Osteoblast (primary cell): ENCODE data around the gene KCNA4. TPM values are rescaled to one million over a fixed set of nuclear protein-coding genes. Genes with fewer than 3 reads are reported as not detected.

ENCODE experiments used
- DNase-seq: peaks from one replicate; pipeline ENCODE4 v3.0.0; 2011; ENCODE audit warnings: low spot score, mixed read lengths; ENCODE audit not compliant: insufficient read length; ENCODE audit errors: missing footprints
- H2AFZ ChIP-seq: 2 replicates; pipeline ENCODE4 v1.6.0; 2011; ENCODE audit warnings: mild to moderate bottlenecking, low read length
- H3K27ac ChIP-seq: 2 replicates; pipeline ENCODE4 v1.5.1; 2011; ENCODE audit warnings: mild to moderate bottlenecking, low read depth, low read length, moderate library complexity
- H3K27me3 ChIP-seq: 2 replicates; pipeline ENCODE4 v1.6.0; 2012; ENCODE audit warnings: mild to moderate bottlenecking, control low read depth, inconsistent platforms, low read length, moderate library complexity; ENCODE audit not compliant: insufficient read depth
- H3K36me3 ChIP-seq: 2 replicates; pipeline ENCODE4 v1.5.1; 2011; ENCODE audit warnings: mild to moderate bottlenecking, low read length, control low read depth, moderate library complexity; ENCODE audit not compliant: insufficient read depth
- H3K4me1 ChIP-seq: 2 replicates; pipeline ENCODE4 v1.5.1; 2011; ENCODE audit warnings: mild to moderate bottlenecking, low read length, control low read depth, moderate library complexity; ENCODE audit not compliant: insufficient read depth
- H3K4me2 ChIP-seq: 2 replicates; pipeline ENCODE4 v1.6.0; 2011; ENCODE audit warnings: mild to moderate bottlenecking, low read length; ENCODE audit not compliant: insufficient read depth
- H3K4me3 ChIP-seq: fragments of 200-600 bp; sonication (generic); 3 replicates; pipeline ENCODE4 v1.5.1; 2012; ENCODE audit warnings: mild to moderate bottlenecking, low read length, inconsistent platforms; ENCODE audit not compliant: insufficient read depth
- H3K79me2 ChIP-seq: 2 replicates; pipeline ENCODE4 v1.6.0; 2012; ENCODE audit warnings: mild to moderate bottlenecking, low read length, control low read depth, inconsistent platforms; ENCODE audit not compliant: insufficient read depth
- H3K9me3 ChIP-seq: 2 replicates; pipeline ENCODE4 v1.5.1; 2011; ENCODE audit warnings: low read depth, low read length, control low read depth
- H4K20me1 ChIP-seq: 2 replicates; pipeline ENCODE4 v1.6.0; 2012; ENCODE audit warnings: mild to moderate bottlenecking, low read length, control low read depth; ENCODE audit not compliant: insufficient read depth
- total RNA-seq: library from RNA; depleted of rRNA; stranded (reverse); fragments of >200 nt; gene quantifications from 2 replicates; pipeline ENCODE4 v1.2.3, GENCODE V29; 2012
- TF ChIP-seq, protein P1 (sequence below): IDR thresholded peaks from 2 replicates; pipeline ENCODE4 v1.5.1; 2011; ENCODE audit warnings: mild to moderate bottlenecking, low read depth, low read length, moderate library complexity; ENCODE audit errors: extremely low read depth

KCNA4 gene
- total RNA-seq, 1 donor, result under 0.01 TPM

DNA sequence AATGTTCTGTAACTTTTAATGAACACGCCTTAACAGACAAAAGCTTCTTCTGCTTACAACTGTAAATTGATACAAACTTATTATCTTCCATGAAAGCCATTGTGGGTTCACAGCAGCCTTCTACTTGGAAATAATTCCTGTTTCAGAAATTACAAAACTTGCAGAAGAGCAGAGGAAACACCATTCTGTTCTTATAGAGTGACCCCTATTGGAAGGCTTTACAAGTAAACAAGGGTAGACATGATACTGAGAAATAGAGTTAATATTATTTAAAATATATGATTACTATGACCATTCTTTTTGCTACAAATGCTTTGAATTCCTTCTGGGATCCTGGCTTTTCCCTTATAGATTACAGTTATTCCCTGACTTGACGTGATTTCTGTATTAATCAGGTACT, 32.4 kb upstream of the KCNA4 start:
- H3K27me3 ChIP-seq, result no peaks in the 10 kb centered on the region
- no peak overlapping the region for H3K4me3 ChIP-seq
- no peaks in the 10 kb centered on the region for H3K36me3 ChIP-seq
- no peak overlapping the region for H3K27ac ChIP-seq
- H3K4me1 ChIP-seq, result no peaks in the 10 kb centered on the region
- no peaks in the 10 kb centered on the region for H3K79me2 ChIP-seq
- no peak overlapping the region for H3K4me2 ChIP-seq
- no peak for DNase-seq
- no peak overlapping the region for H2AFZ ChIP-seq
- no peaks in the 10 kb centered on the region for H3K9me3 ChIP-seq
- H4K20me1 ChIP-seq, result no peaks in the 10 kb centered on the region
- TF ChIP-seq, protein P1, sequence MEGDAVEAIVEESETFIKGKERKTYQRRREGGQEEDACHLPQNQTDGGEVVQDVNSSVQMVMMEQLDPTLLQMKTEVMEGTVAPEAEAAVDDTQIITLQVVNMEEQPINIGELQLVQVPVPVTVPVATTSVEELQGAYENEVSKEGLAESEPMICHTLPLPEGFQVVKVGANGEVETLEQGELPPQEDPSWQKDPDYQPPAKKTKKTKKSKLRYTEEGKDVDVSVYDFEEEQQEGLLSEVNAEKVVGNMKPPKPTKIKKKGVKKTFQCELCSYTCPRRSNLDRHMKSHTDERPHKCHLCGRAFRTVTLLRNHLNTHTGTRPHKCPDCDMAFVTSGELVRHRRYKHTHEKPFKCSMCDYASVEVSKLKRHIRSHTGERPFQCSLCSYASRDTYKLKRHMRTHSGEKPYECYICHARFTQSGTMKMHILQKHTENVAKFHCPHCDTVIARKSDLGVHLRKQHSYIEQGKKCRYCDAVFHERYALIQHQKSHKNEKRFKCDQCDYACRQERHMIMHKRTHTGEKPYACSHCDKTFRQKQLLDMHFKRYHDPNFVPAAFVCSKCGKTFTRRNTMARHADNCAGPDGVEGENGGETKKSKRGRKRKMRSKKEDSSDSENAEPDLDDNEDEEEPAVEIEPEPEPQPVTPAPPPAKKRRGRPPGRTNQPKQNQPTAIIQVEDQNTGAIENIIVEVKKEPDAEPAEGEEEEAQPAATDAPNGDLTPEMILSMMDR, result no peak

DNA sequence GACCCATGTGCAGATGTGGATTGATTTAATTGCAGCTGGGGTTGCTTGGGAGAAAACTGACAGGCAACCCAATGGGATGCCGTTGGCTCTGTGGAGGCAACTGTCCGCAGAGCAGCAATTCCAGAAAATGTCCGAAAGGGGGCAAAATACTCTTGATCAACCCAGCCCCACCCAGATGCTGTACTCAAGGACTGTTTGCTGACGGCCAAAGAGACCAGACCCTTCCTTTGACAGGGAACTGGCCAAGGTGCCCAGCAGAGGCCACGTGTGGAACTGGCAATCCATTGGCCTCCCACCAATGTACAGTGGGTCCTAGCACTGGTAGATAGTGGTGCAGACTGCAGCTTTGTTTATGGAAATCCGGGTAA, 29.7 kb upstream of the KCNA4 start:
- Histone ChIP-seq H3K36me3 (no peaks in the 10 kb centered on the region), H2AFZ (no peak overlapping the region), H3K4me2 (no peak overlapping the region), H3K4me1 (no peaks in the 10 kb centered on the region), H3K79me2 (no peaks in the 10 kb centered on the region), H3K9me3 (no peaks in the 10 kb centered on the region), H3K27me3 (no peaks in the 10 kb centered on the region), H3K27ac (no peak overlapping the region), H4K20me1 (no peaks in the 10 kb centered on the region), H3K4me3 (no peak overlapping the region)
- peak; percentile 77 for DNase-seq
- TF ChIP-seq, protein P1, result no peak

DNA sequence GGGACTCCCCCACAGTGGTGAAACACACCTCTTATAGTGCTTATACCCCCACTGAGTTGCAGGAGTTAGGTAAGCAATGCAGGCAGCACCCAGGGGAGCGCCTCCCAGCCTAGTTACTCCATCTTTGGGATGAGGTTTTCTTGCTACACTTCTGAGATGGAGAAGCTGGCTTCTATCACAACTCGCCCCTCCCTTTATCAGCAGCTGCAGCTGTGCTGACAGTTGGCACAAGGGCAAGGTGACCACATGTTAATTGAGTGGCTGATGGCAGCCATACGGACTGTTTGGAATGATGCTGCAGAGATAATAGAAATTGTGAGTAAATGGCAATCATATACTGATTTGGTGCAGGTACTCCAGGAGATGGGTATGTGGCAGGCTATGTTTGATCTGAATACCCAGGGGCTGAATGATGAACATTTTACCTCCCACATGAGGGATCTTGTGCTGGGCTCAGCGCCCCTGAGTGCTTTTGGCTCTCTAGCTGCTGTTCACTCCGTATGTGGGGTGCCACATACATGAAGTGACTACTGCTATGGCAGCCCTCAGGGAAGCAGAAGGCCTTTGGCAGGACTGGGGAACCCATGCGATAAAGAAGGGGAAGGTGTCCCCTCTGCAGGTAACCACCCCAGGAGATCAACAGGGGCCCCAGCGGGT, 29.2 kb upstream of the KCNA4 start:
- H3K27ac ChIP-seq, result no peak overlapping the region
- no peaks in the 10 kb centered on the region for H3K4me1 ChIP-seq
- no peak for DNase-seq
- TF ChIP-seq, protein P1, result no peak
- no peak overlapping the region for H2AFZ ChIP-seq
- H3K79me2 ChIP-seq, result no peaks in the 10 kb centered on the region
- no peaks in the 10 kb centered on the region for H4K20me1 ChIP-seq
- H3K9me3 ChIP-seq, result no peaks in the 10 kb centered on the region
- H3K4me3 ChIP-seq, result no peak overlapping the region
- H3K27me3 ChIP-seq, result no peaks in the 10 kb centered on the region
- H3K4me2 ChIP-seq, result no peak overlapping the region
- H3K36me3 ChIP-seq, result no peaks in the 10 kb centered on the region

DNA sequence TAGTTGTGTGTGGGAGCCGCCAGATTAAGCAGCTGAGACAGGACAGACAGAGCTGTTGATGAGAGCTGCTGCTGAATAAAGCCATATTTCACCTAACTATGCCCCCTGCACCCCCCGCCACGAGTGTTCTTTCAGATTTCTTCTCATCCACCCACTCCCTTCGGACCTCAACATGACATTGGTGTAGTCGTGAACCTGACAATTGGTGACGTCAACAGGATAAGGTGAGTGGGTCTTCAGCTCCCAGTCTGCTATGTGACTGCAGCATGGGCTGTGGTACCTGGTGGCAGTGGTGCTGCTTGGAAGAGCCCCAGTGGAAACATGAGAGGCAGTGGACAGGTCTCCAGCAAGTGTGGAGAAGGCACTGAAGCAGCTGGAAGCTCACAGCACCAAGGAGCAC, 28.3 kb upstream of the KCNA4 start:
- TF ChIP-seq, protein P1, result no peak

More for the DNA sequence above, 28.3 kb upstream of the KCNA4 start:
- H3K27ac ChIP-seq, result no peak overlapping the region
- no peaks in the 10 kb centered on the region for H3K36me3 ChIP-seq
- no peak for DNase-seq
- no peaks in the 10 kb centered on the region for H3K9me3 ChIP-seq
- H3K27me3 ChIP-seq, result no peaks in the 10 kb centered on the region
- H3K4me1 ChIP-seq, result no peaks in the 10 kb centered on the region
- no peak overlapping the region for H2AFZ ChIP-seq
- no peaks in the 10 kb centered on the region for H3K79me2 ChIP-seq
- H4K20me1 ChIP-seq, result no peaks in the 10 kb centered on the region
- no peak overlapping the region for H3K4me2 ChIP-seq
- H3K4me3 ChIP-seq, result no peak overlapping the region
